NCI-H146 (cell line): ENCODE data around the gene KLK15.
"Not testable (repeated sequence)": the region's sequence is repeated elsewhere in the genome, so short reads cannot be mapped to it uniquely, and the experiment has no call there.

Experiments
- DNase-seq: peaks from one replicate; lab custom pipeline; 2025; lab: John Stamatoyannopoulos, UW

Gene KLK15

DNA sequence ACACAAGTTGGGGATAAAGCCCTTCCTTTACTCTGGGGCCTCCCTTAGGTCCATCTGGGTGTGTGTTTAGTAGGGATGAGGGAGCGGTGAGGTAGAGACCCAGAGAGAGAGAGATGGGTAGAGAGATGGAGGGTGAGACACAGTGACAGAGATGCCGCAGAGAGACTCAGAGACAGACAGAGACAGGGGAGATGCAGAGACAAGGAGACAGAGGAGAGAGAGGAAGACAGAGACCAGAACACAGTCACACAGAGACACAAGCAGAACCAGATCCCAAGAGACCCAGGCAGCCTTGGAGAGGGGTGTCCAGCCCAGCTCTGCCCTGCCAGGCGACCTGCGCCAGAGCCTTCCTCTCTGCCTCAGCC, 12.1 kb downstream of the KLK15 start:
- DNase-seq: no peak

DNA sequence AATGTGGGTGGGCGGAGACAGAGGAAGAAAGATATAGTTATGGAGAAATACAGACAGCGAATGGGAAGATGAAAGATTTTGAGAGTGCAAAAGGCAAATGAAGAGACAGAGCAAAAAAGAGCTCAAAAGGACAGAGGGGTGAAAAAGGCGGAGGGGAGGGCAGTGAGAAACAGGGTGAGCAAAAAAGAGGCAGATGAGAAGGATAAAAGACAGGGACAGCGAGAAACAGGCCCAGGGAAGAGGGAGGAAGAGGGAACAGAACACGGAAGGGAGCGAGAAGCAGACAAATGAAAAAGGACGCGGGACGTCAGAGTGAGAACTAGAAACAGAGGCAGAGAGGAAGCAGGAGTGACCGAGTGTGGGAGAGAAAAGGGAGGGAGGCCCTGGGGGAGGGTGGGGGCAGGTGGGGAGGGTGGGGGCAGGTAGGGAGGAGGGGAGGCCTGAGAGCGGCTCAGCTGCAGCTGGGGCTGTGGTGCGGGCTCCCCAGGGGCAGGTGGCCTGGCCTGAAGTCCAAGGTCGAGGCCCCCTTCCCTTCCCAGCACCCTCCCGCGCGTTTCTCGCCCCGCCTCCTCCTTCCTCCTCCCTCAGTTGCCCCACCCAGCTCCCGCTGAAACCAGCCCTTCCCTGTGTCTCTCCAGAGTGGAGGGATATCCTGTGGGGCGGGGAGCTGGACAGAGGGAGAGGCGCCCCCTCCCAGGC, 12.7 kb downstream of the KLK15 start:
- DNase-seq: no peak

DNA sequence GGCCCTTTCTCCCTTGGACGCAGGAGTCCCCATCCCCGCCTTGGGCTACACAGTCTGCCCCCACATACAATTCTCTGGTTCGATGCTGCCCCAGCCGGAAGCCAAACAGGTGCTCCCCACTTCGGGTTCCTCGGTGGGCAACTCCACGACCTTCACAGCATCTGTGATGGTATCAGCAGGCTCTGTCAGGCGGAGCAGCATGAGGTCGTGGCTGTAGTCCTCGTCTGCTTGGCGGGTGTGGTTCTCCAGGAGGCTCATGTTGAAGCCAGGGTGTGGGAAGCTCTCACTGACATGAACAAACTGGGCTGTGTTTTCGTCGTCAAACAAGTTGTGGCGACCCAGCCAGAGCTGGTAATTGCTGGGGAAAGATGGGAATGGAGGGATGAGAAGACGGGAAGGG, 13.3 kb downstream of the KLK15 start:
- peak; percentile 37 for DNase-seq

GRCh38 chr19:50819636-50820035, 13.7 kb downstream of the KLK15 start:
- DNase-seq: peak; percentile 60

DNA sequence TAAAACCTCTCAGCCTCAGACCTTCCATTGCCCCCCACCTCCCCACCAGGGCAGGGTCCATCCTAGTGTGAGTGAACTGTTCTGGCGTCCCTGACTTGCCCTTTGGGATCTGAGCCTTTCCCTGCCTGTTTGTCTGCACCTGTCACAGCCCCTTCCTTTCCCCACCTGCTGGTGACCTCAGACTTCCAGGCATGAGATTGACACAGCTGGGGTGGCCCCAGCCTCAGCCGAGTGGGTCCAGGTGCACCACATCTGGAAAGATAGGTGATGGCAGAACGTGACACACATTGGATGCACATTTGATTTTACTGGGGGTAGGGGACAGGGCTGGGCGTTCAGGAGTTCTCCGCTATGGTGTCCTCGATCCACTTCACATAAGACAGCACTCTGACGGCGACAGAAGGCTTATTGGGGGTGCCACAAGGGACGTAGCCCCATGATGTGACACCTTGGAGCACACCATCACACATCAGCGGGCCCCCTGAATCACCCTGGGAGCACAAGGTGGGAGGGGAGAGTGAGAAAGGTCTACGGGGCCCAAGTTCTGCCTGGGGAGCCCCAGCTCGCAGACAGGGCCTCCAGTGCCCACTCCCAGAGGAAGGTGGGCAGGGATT, 14.4 kb downstream of the KLK15 start:
- peak; percentile 88 for DNase-seq

GRCh38 chr19:50817941-50818858, 15.2 kb downstream of the KLK15 start:
- peak; percentile 96 for DNase-seq

- DNase-seq: no peak
Measured at GRCh38 chr19:50815439-50815838, 17.9 kb downstream of the KLK15 start.

GRCh38 chr19:50814883-50815282, 18.5 kb downstream of the KLK15 start:
- DNase-seq: no peak

DNA sequence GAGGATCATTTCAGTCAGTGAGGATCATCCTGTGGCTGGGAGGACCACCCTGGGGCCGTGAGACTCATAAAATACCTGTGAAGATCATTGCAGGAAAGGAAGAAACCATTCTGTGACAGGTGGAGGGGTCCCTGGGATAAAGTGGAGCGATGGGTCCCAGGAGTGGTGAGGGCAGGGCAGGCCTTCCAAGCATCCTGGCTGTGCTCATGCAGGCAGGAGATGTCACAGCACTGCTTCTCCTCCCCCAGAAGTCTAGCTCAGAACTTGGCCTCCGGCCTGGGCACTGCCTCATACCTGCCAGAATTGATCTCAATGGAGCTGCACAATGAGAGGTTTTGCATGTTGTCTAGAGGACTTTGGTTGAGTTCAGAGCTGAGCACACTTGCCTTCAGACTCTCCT, 20.9 kb downstream of the KLK15 start:
- DNase-seq: no peak

DNA sequence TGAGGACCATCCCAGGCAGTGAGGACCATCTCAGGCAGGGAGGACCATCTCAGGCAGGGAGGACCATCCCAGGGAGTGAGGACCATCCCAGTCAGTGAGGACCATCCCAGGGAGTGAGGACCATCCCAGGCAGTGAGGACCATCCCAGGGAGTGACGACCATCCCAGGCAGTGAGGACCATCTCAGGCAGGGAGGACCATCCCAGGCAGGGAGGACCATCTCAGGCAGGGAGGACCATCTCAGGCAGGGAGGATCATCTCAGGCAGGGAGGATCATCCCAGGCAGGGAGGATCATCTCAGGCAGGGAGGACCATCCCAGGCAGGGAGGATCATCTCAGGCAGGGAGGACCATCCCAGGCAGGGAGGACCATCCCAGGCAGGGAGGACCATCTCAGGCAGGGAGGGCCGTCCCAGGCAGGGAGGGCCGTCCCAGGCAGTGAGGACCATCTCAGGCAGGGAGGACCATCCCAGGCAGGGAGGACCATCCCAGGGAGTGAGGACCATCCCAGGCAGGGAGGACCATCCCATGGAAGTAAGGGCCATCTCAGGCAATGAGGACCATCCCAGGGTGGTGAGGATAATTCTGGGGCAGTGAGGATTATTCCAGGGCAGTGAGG, 21.6 kb downstream of the KLK15 start:
- not testable (repeated sequence) for DNase-seq

GRCh38 chr19:50808856-50809255, 24.5 kb downstream of the KLK15 start:
- DNase-seq: no peak

GRCh38 chr19:50804420-50805272, 28.7 kb downstream of the KLK15 start:
- peak; percentile 100 for DNase-seq

DNA sequence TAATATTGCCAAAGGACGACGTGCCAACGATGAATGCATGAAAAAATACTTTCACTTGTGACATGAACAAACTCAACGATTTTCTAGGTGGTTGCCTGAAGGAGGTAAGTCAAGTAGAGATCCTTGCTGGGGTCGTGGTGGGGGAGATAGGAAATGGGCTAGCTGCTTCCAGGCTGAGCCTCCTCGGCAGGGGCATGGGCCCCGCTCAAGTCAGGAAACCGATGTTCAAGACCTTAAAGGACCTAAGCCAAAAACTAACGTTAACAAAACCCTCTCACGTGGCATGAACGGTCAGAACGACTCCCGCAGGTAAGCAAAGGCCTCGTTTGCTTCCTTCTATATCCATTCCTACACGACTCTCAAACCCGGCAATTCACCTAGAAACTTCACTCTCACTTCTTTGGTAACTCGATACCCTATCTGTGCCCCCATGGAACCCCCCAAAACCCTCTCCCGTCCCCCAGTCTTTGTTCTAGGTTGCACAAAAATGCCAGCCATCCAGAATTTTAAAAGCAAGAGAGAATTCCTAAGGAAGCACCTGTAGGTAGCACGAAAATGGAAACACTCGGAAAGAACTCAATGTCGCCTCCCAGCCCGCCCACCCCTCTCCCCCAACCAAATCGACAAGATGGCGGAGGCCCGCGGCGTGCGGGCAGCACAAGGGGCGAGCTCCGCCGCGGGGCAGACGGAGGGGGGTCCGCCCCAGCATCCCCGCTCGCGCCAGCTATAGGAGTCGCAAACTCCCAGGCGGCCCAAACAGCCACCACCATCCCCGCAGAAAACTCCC, 29.5 kb downstream of the KLK15 start:
- peak; percentile 76 for DNase-seq

DNA sequence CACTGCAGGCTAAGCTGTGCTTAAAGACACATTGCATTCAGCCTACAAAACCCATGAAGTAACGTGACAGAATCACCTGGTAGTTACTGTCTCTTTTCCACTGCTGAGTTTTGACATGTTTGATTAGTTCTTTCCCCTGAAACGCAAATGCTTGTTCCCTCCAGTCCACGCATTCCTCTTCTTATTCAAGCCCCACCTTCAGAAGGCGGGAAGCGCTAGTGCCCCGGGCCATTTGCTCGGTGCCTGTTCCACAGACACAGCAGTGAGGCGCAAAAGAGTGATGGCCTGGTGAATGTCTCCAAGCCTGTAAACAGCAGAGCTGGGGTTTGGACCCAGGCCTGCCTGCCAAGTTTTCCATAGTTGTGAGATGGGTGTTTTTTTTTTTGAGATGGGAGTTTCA, 32.3 kb downstream of the KLK15 start:
- no peak for DNase-seq

GRCh38 chr19:50799547-50799851, 33.9 kb downstream of the KLK15 start:
- no peak for DNase-seq

GRCh38 chr19:50798659-50799546, 34.5 kb downstream of the KLK15 start:
- DNase-seq: no peak

DNA sequence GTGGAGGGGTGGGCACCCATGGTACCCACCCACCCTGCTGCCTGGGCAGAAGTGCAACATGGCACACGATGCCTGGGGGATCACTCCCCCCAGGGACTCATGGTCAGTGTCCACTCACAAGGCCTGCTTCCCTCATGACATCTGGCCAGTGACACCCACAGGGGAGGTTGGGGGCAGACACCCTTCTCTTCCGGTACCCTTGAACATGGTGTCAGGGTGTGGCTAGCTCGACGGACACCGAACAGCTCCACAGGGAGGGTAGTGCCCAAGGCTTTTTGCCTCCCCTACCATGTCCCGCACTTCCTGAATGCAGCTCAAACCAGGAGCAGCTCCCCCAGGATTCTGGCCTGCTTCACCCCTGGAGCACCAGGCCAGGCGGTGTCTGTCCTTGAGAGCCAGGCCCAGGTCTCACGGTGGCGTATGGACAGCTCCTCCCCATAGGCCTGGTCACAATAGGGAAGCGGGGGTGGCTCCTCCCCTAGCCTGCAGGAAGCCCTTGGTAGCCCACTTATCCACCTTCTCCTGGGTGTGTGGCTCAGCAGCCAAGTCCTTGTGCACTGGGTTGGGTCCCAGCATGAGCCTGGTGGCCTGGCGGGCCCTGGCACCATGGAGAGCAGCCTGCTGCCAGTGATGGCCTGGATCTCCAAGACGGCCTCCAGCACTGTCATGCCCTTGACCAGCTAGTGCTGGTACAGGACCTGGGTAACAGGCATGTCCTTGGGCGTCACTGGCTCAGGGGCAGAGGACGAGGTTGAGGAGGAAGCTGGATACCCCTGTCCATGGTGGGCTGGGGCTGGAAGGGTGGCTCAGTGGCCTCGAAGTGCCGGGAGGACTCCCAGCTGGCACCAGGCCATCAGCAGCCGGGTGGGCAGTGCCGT, 35.4 kb downstream of the KLK15 start:
- DNase-seq: no peak

DNA sequence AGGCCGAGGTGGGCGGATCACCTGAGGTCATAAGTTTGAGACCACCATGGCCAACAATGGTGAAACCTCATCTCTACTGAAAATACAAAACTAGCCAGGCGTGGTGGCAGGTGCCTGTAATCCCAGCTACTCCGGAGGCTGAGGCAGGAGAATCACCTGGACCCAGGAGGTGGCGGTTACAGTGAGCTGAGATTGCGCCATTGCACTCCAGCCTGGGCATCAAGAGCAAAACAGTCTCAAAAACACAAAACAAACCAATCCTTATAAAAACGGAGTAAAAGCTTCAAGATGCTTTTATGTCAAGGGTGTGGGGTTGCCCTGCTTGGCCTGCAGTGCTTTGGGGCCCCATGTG, 36.0 kb downstream of the KLK15 start:
- DNase-seq: no peak
